Panc1 (cell line): Measurements from ENCODE around the gene WDR76. TPM values are rescaled to one million over a fixed set of nuclear protein-coding genes. Genes with fewer than 3 reads are reported as not detected.

Source experiments
- ATAC-seq: fragments of 200-7000 bp; cut with Tn5 transposase; 2 replicates; pipeline ENCODE4 v1.9.1; 2020; ENCODE audit warnings: mild to moderate bottlenecking, moderate library complexity
- BruUV-seq: library from RNA; stranded (reverse); fragments of 400-500 nt; replicated peaks from 2 replicates; lab custom pipeline; 2021; lab: Mats Ljungman, UMichigan
- CTCF ChIA-PET: fragments of 300-600 bp; sonication (Branson Sonifier 250); formaldehyde crosslinking; loops from one replicate; lab custom pipeline; 2022; ENCODE audit warnings: antibody characterized with exemption; lab: Charles Lee
- POLR2A ChIA-PET: fragments of 300-600 bp; sonication (Branson Sonifier 250); formaldehyde crosslinking; loops from one replicate; lab custom pipeline; 2022; ENCODE audit warnings: antibody characterized with exemption; lab: Charles Lee
- DNase-seq: peaks from one replicate; pipeline ENCODE4 v3.0.0-alpha.2; 2010; ENCODE audit warnings: low read depth, low spot score
- H3K27ac ChIP-seq: 2 replicates; pipeline ENCODE4 v1.5.1; 2011; ENCODE audit warnings: mild to moderate bottlenecking, low read length, inconsistent platforms
- H3K27me3 ChIP-seq: fragments of 200-500 bp; sonication (Bioruptor generic); 2 replicates; pipeline ENCODE4 v1.6.0; 2014; ENCODE audit warnings: low read length, inconsistent platforms; ENCODE audit not compliant: control insufficient read depth, insufficient read depth
- H3K36me3 ChIP-seq: fragments of 200-500 bp; sonication (Bioruptor generic); 2 replicates; pipeline ENCODE4 v1.5.1; 2014; ENCODE audit warnings: inconsistent platforms, mild to moderate bottlenecking, low read length, moderate library complexity; ENCODE audit not compliant: control insufficient read depth, insufficient read depth
- H3K4me1 ChIP-seq: 2 replicates; pipeline ENCODE4 v1.5.1; 2011; ENCODE audit warnings: inconsistent platforms, mild to moderate bottlenecking, low read length, moderate library complexity; ENCODE audit not compliant: control insufficient read depth, insufficient read depth
- H3K4me3 ChIP-seq, 2 experiments: 2 replicates each; pipeline ENCODE4 v1.5.1; 2011 to 2012; ENCODE audit warnings: low read depth in 2 of 2, low read length in 2 of 2, mild to moderate bottlenecking in 2 of 2, inconsistent platforms in 1 of 2, moderate library complexity in 1 of 2
- H3K9me3 ChIP-seq: fragments of 200-500 bp; sonication (Bioruptor generic); 2 replicates; pipeline ENCODE4 v1.5.1; 2014; ENCODE audit warnings: low read depth, mild to moderate bottlenecking, inconsistent platforms, low read length, moderate library complexity; ENCODE audit not compliant: control insufficient read depth, insufficient read depth
- POLR2AphosphoS5 ChIP-seq: IDR thresholded peaks from 2 replicates; pipeline ENCODE4 v1.6.1; 2012; ENCODE audit warnings: mild to moderate bottlenecking, low read depth, low read length, moderate library complexity
- SIN3A ChIP-seq: IDR thresholded peaks from 2 replicates; pipeline ENCODE4 v1.6.1; 2012; ENCODE audit warnings: low read depth, mild to moderate bottlenecking, low read length, moderate library complexity, borderline replicate concordance; ENCODE audit not compliant: insufficient read depth
- TCF7L2 ChIP-seq: IDR thresholded peaks from 2 replicates; pipeline ENCODE4 v1.6.1; 2011; ENCODE audit warnings: mild to moderate bottlenecking, low read depth, low read length, inconsistent platforms
- in situ Hi-C: cut with HindIII; loops from 2 replicates; pipeline ENCODE4 v1.10.0; 2016; ENCODE audit warnings: low sequenced_read_pairs, low pct_unique_long_range_greater_than_20kb
- intact Hi-C: fragments of 100-400 bp; cut with micrococcal nuclease; formaldehyde crosslinking; loops from one replicate; pipeline ENCODE4 v1.10.0; 2022; ENCODE audit not compliant: unreplicated experiment
- total RNA-seq: library from RNA; stranded (reverse); gene quantifications from one replicate; pipeline ENCODE4 v1.2.1, GENCODE V29; 2021; ENCODE audit not compliant: unreplicated experiment
- TF ChIP-seq, protein P1 (sequence below), 2 experiments: IDR thresholded peaks; 2 replicates each; pipeline ENCODE4 v1.6.1; 2011 to 2012; ENCODE audit warnings: low read depth in 2 of 2, control low read depth in 1 of 2, low read length in 1 of 2, mild to moderate bottlenecking in 1 of 2, moderate library complexity in 1 of 2; ENCODE audit not compliant: insufficient read depth in 1 of 2
- TF ChIP-seq, protein P2 (sequence below): fragments of 450-650 bp; IDR thresholded peaks from 2 replicates; pipeline ENCODE4 v1.5.1; 2017; ENCODE audit warnings: mild to moderate bottlenecking

Gene WDR76
- total RNA-seq, 1 experiment from 2014 or later, result 40.0 TPM

- Histone ChIP-seq H3K4me3 (no peak overlapping the region), H3K36me3 (no peaks in the 10 kb centered on the region), H3K27me3 (no peaks in the 10 kb centered on the region), H3K4me1 (no peaks in the 10 kb centered on the region), H3K27ac (no peak overlapping the region), H3K9me3 (no peaks in the 10 kb centered on the region)
- POLR2A ChIA-PET, result no interaction called here
- ATAC-seq (no peak), DNase-seq (no peak)
- in situ Hi-C loops, result no loop called here
- TF ChIP-seq TCF7L2 (no peak), POLR2AphosphoS5 (no peak)
- BruUV-seq, result no TSS peak
- CTCF ChIA-PET, result interaction anchor here (0.7 kb wide), 1 partner anchor 19 kb away, joined by 3 read pairs; no protein-coding TSS in a partner anchor
- intact Hi-C loops, result loop anchor here (5.0 kb wide), 1 partner anchor 166 kb away; no protein-coding TSS in a partner anchor
Measured at GRCh38 chr15:43900996-43901395, 74.2 kb downstream of the WDR76 start.

- ATAC-seq (no peak), DNase-seq (no peak)
- intact Hi-C loops (loop anchor here (5.0 kb wide), 1 partner anchor 166 kb away; no protein-coding TSS in a partner anchor), in situ Hi-C loops (no loop called here)
- H3K27ac ChIP-seq, result no peak overlapping the region
- POLR2A ChIA-PET, result no interaction called here
- H3K4me1 ChIP-seq, result no peaks in the 10 kb centered on the region
- no peaks in the 10 kb centered on the region for H3K36me3 ChIP-seq
- CTCF ChIA-PET, result interaction anchor here (0.7 kb wide), 1 partner anchor 19 kb away, joined by 3 read pairs; no protein-coding TSS in a partner anchor
- H3K27me3 ChIP-seq, result no peaks in the 10 kb centered on the region
- BruUV-seq, result no TSS peak
- H3K4me3 ChIP-seq, result no peak overlapping the region
- H3K9me3 ChIP-seq, result no peaks in the 10 kb centered on the region
- no peak for TF ChIP-seq POLR2AphosphoS5
- TF ChIP-seq, protein P1, sequence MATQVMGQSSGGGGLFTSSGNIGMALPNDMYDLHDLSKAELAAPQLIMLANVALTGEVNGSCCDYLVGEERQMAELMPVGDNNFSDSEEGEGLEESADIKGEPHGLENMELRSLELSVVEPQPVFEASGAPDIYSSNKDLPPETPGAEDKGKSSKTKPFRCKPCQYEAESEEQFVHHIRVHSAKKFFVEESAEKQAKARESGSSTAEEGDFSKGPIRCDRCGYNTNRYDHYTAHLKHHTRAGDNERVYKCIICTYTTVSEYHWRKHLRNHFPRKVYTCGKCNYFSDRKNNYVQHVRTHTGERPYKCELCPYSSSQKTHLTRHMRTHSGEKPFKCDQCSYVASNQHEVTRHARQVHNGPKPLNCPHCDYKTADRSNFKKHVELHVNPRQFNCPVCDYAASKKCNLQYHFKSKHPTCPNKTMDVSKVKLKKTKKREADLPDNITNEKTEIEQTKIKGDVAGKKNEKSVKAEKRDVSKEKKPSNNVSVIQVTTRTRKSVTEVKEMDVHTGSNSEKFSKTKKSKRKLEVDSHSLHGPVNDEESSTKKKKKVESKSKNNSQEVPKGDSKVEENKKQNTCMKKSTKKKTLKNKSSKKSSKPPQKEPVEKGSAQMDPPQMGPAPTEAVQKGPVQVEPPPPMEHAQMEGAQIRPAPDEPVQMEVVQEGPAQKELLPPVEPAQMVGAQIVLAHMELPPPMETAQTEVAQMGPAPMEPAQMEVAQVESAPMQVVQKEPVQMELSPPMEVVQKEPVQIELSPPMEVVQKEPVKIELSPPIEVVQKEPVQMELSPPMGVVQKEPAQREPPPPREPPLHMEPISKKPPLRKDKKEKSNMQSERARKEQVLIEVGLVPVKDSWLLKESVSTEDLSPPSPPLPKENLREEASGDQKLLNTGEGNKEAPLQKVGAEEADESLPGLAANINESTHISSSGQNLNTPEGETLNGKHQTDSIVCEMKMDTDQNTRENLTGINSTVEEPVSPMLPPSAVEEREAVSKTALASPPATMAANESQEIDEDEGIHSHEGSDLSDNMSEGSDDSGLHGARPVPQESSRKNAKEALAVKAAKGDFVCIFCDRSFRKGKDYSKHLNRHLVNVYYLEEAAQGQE (IDR thresholded peaks at IDR 0.05; ENCODE audit: insufficient read depth in 1 of 2, low read depth in 2 of 2, low read length in 1 of 2), result no peak
- no peak for TF ChIP-seq SIN3A
- TF ChIP-seq, protein P2, sequence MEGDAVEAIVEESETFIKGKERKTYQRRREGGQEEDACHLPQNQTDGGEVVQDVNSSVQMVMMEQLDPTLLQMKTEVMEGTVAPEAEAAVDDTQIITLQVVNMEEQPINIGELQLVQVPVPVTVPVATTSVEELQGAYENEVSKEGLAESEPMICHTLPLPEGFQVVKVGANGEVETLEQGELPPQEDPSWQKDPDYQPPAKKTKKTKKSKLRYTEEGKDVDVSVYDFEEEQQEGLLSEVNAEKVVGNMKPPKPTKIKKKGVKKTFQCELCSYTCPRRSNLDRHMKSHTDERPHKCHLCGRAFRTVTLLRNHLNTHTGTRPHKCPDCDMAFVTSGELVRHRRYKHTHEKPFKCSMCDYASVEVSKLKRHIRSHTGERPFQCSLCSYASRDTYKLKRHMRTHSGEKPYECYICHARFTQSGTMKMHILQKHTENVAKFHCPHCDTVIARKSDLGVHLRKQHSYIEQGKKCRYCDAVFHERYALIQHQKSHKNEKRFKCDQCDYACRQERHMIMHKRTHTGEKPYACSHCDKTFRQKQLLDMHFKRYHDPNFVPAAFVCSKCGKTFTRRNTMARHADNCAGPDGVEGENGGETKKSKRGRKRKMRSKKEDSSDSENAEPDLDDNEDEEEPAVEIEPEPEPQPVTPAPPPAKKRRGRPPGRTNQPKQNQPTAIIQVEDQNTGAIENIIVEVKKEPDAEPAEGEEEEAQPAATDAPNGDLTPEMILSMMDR, result no peak
- no peak for TF ChIP-seq TCF7L2
Measured at GRCh38 chr15:43901495-43901894, 74.7 kb downstream of the WDR76 start.

DNA sequence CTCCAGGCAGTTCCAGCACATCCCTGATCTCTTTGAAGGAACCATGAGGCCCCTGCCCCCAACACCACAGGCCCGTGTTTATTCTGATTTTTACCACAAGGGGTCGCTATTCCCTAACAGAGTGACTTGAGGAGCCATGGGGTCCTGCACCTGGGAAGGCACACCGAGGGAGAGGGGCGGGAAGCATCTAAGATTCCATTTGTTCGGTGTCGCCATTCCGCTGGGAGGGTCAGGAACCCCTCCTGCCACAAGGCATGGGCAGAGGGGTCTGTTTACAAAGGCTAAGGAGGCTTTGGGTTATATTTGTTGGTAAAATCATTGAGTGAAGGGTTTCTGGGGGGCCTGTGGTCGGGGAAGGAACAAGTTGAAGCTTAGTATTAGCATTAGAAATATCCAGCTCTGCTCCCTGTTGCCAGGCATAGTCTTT, 77.1 kb downstream of the WDR76 start:
- H3K27me3 ChIP-seq, result no peaks in the 10 kb centered on the region
- no peaks in the 10 kb centered on the region for H3K9me3 ChIP-seq
- BruUV-seq, result no TSS peak
- no peaks in the 10 kb centered on the region for H3K36me3 ChIP-seq
- H3K27ac ChIP-seq, result no peak overlapping the region
- no peak for TF ChIP-seq POLR2AphosphoS5
- TF ChIP-seq, protein P2, result peak; percentile 93
- H3K4me1 ChIP-seq, result no peaks in the 10 kb centered on the region
- ChIA-PET CTCF (no interaction called here), POLR2A (no interaction called here)
- intact Hi-C loops, result loop anchor here (2.0 to 5.0 kb wide), 2 partner anchors 163 to 315 kb away; no protein-coding TSS in a partner anchor
- ATAC-seq (peak; percentile 87), DNase-seq (peak; percentile 47)
- H3K4me3 ChIP-seq, result no peak overlapping the region
- in situ Hi-C loops, result no loop called here
